GM12878 (cell line): ENCODE data around the gene ZNF765. TPM values are rescaled to one million over a fixed set of nuclear protein-coding genes. Genes with fewer than 3 reads are reported as not detected.
"Not testable (repeated sequence)": the region's sequence is repeated elsewhere in the genome, so short reads cannot be mapped to it uniquely, and the experiment has no call there.

Experiments used
- ATAC-seq: fragments of 200-7000 bp; cut with Tn5 transposase; 3 replicates; pipeline ENCODE4 v1.9.1; 2020; ENCODE audit warnings: mild to moderate bottlenecking, moderate library complexity
- BruUV-seq: library from RNA; stranded (reverse); fragments of 400-500 nt; replicated peaks from 2 replicates; lab custom pipeline; 2021; lab: Mats Ljungman, UMichigan
- CTCF ChIA-PET: fragments of 300-600 bp; sonication (Branson Sonifier 250); formaldehyde crosslinking; extraction: SDS; loops from one replicate; lab custom pipeline; 2021; ENCODE audit warnings: inconsistent platforms; lab: Yijun Ruan, JAX
- POLR2A ChIA-PET: fragments of 350-600 bp; formaldehyde crosslinking; extraction: SDS; loops from one replicate; lab custom pipeline; 2021; ENCODE audit warnings: inconsistent platforms; lab: Charles Lee
- RAD21 ChIA-PET: fragments of 300-600 bp; sonication (Branson Sonifier 250); formaldehyde crosslinking; loops from one replicate; lab custom pipeline; 2023; ENCODE audit warnings: antibody characterized with exemption; ENCODE audit not compliant: unreplicated experiment; lab: Charles Lee
- SMC1A ChIA-PET: fragments of 300-600 bp; sonication (Branson Sonifier 250); formaldehyde crosslinking; loops from one replicate; lab custom pipeline; 2023; ENCODE audit not compliant: unreplicated experiment, uncharacterized antibody; lab: Charles Lee
- DNase-seq: peaks from one replicate; pipeline ENCODE4 v3.0.0-alpha.2; 2011; ENCODE audit warnings: low read depth, low spot score
- FAIRE-seq: peaks from 3 replicates; lab custom pipeline; 2011; peaks lifted over from hg19 to GRCh38; lab: Jason Lieb, UNC
- H2AFZ ChIP-seq: 2 replicates; pipeline ENCODE4 v1.6.0; 2011; ENCODE audit warnings: low read depth, low read length, control low read depth; ENCODE audit not compliant: control insufficient read depth
- H3K27ac ChIP-seq: 2 replicates; pipeline ENCODE4 v1.5.1; 2011; ENCODE audit warnings: control low read depth; ENCODE audit not compliant: control insufficient read depth, insufficient read depth
- H3K27me3 ChIP-seq, 2 experiments: replicated peaks in 1 of 2; 2 replicates each; pipeline versions ENCODE4 v1.6.0 to v1.6.1; 2011; ENCODE audit warnings: low read length in 1 of 2; ENCODE audit not compliant: control insufficient read depth in 2 of 2, insufficient read depth in 2 of 2
- H3K36me3 ChIP-seq, 2 experiments: 2 replicates each; pipeline ENCODE4 v1.5.1; 2011; ENCODE audit warnings: low read length in 1 of 2; ENCODE audit not compliant: control insufficient read depth in 2 of 2, insufficient read depth in 2 of 2
- H3K4me1 ChIP-seq: 2 replicates; pipeline ENCODE4 v1.6.1; 2011; ENCODE audit warnings: mild to moderate bottlenecking, low read length, moderate library complexity, mixed read lengths; ENCODE audit not compliant: control insufficient read depth, insufficient read depth
- H3K4me2 ChIP-seq: 2 replicates; pipeline ENCODE4 v1.6.0; 2011; ENCODE audit warnings: control low read depth; ENCODE audit not compliant: control insufficient read depth, insufficient read depth
- H3K4me3 ChIP-seq: fragments of 200-600 bp; sonication (generic); 2 replicates; pipeline ENCODE4 v1.5.1; 2016
- H3K79me2 ChIP-seq: 2 replicates; pipeline ENCODE4 v1.6.0; 2011; ENCODE audit warnings: low read length; ENCODE audit not compliant: control insufficient read depth, insufficient read depth
- H3K9ac ChIP-seq: 2 replicates; pipeline ENCODE4 v1.8.0; 2011; ENCODE audit warnings: low read length, control low read depth, mixed read lengths; ENCODE audit not compliant: control insufficient read depth, insufficient read depth
- H3K9me3 ChIP-seq: replicated peaks from 3 replicates; pipeline ENCODE4 v1.5.1; 2011; ENCODE audit warnings: mild to moderate bottlenecking, low read length; ENCODE audit not compliant: control insufficient read depth, insufficient read depth
- H4K20me1 ChIP-seq: 2 replicates; pipeline ENCODE4 v1.6.0; 2011; ENCODE audit not compliant: control insufficient read depth, insufficient read depth
- ATF7 ChIP-seq: fragments of 450-650 bp; IDR thresholded peaks from 2 replicates; pipeline ENCODE4 v1.6.1; 2016; ENCODE audit warnings: low read depth, mild to moderate bottlenecking
- HDAC6 ChIP-seq: fragments of 200-600 bp; sonication (generic); IDR thresholded peaks from one replicate; pipeline ENCODE4 v1.8.0; 2017; ENCODE audit warnings: antibody characterized with exemption; ENCODE audit not compliant: unreplicated experiment
- KLF5 ChIP-seq: fragments of 450-650 bp; IDR thresholded peaks from 2 replicates; pipeline ENCODE4 v1.6.1; 2014; ENCODE audit warnings: mild to moderate bottlenecking; ENCODE audit not compliant: partially characterized antibody
- PML ChIP-seq: IDR thresholded peaks from 2 replicates; pipeline ENCODE4 v1.6.1; 2012; ENCODE audit warnings: low read length, inconsistent platforms
- RFX5 ChIP-seq: IDR thresholded peaks from 2 replicates; pipeline ENCODE4 v1.6.1; 2011; ENCODE audit warnings: low read depth, low read length, improper control_type of control experiment
- RUNX3 ChIP-seq: IDR thresholded peaks from 2 replicates; pipeline ENCODE4 v1.6.1; 2012; ENCODE audit warnings: low read length, inconsistent platforms
- SMC3 ChIP-seq: IDR thresholded peaks from 2 replicates; pipeline ENCODE4 v1.6.1; 2011; ENCODE audit warnings: low read length, improper control_type of control experiment, borderline replicate concordance
- SP1 ChIP-seq: IDR thresholded peaks from one replicate; pipeline ENCODE4 v1.6.1; 2011; ENCODE audit warnings: low read depth, low read length
- STAT1 ChIP-seq: fragments of 450-650 bp; conservative IDR thresholded peaks from 2 replicates; pipeline ENCODE4 v1.6.1; 2014; ENCODE audit warnings: antibody characterized with exemption, mild to moderate bottlenecking
- WGBS: methylation state at CpG from one replicate; pipeline ENCODE4 v1.1.6; 2016; ENCODE audit warnings: low lambda C conversion rate; ENCODE audit not compliant: insufficient replicate concordance, insufficient coverage; ENCODE audit errors: missing lambda C conversion rate; 5-methylcytosine and 5-hydroxymethylcytosine counted together
- in situ Hi-C: fragments of 300-500 bp; cut with MboI; formaldehyde crosslinking; loops from 9 replicates; pipeline ENCODE4 v1.14.3; 2018; ENCODE audit warnings: mixed read lengths
- intact Hi-C: fragments of 100-400 bp; cut with micrococcal nuclease; formaldehyde crosslinking; loops from one replicate; pipeline ENCODE4 v1.14.2; 2022; ENCODE audit not compliant: unreplicated experiment
- polyA plus RNA-seq, 11 experiments: library from polyadenylated mRNA; depleted of rRNA in 4 of 11; unstranded in 6 of 11; stranded (reverse) in 5 of 11; fragments of >200 nt; fragmentation: Nextera tagmentation in 4 of 11; fragmentation: Illumina TruSeq in 1 of 11; extraction: Ambion mirVana in 4 of 11; extraction: Trizol in 1 of 11; gene quantifications; 1 replicate in 1 of 11; 2 replicates in 10 of 11; pipeline versions ENCODE4 v1.2.1 to v1.2.3, GENCODE V29; 2011 to 2016; ENCODE audit warnings: inconsistent platforms in 2 of 11, missing spikeins in 2 of 11, low read depth in 1 of 11
- total RNA-seq, 4 experiments: library from RNA; depleted of rRNA in 3 of 4; stranded (reverse); fragments of >200 nt in 3 of 4; fragmentation: Illumina TruSeq in 1 of 4; extraction: Trizol in 1 of 4; gene quantifications; 2 replicates each; pipeline versions ENCODE4 v1.2.1 to v1.2.3, GENCODE V29; 2013 to 2021
- TF ChIP-seq, protein P1 (sequence below): fragments of 450-650 bp; IDR thresholded peaks from 2 replicates; pipeline ENCODE4 v1.6.1; 2014; ENCODE audit warnings: mild to moderate bottlenecking
- TF ChIP-seq, protein P2 (sequence below): fragments of 450-650 bp; formaldehyde crosslinking; IDR thresholded peaks from 2 replicates; pipeline ENCODE4 v1.4.0; 2020; ENCODE audit warnings: mild to moderate bottlenecking, moderate library complexity

The ZNF765 gene
- total and polyA plus RNA-seq, 10 of the 15 experiments (the other 5 are each of a cell fraction or from before 2014, with no cell fraction given), result 2.9 to 12.7 (median 7.0) TPM

DNA sequence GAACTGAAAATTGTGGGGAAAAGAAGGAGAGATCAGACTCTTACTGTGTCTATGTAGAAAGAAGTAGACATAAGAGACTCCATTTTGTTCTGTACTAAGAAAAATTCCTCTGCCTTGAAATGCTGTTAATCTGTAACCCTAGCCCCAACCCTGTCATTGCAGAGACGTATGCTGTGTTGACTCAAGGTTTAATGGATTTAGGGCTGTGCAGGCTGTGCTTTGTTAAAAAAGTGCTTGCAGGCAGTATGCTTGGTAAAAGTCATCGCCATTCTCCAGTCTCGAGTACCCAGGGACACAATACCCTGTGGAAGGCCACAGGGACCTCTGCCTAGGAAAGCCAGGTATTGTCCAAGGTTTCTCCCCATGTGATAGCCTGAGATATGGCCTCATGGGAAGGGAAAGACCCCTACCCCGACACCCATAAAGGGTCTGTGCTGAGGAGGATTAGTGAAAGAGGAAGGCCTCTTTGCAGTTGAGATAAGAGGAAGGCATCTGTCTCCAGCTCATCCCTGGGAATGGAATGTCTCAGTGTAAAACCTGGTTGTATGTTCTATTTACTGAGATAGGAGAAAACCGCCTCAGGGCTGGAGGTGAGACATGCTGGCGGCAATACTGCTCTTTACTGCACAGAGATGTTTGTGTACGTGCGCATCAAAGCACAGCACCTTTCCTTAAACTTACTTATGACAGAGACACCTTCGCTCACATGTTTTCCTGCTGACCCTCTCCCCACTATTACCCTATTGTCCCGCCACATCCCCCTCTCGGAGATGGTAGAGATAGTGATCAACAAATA lies 25.8 kb downstream of the ZNF765 start:
- intact Hi-C loops (loop anchor here (10.0 kb wide), 1 partner anchor 604 kb away; no protein-coding TSS in a partner anchor), in situ Hi-C loops (loop anchor here (10.0 kb wide), 1 partner anchor 604 kb away; no protein-coding TSS in a partner anchor)
- SMC1A ChIA-PET, CTCF ChIA-PET, RAD21 ChIA-PET, ATAC-seq, BruUV-seq, POLR2A ChIA-PET, H3K4me1 ChIP-seq, H3K4me2 ChIP-seq, H3K36me3 ChIP-seq, H3K9ac ChIP-seq, H3K27me3 ChIP-seq, DNase-seq, FAIRE-seq, H3K27ac ChIP-seq, H2AFZ ChIP-seq, H3K4me3 ChIP-seq, H4K20me1 ChIP-seq, H3K79me2 ChIP-seq, H3K9me3 ChIP-seq: not testable (repeated sequence)
- 64% methylated on average over 11 of the region's 11 CpGs for WGBS

DNA sequence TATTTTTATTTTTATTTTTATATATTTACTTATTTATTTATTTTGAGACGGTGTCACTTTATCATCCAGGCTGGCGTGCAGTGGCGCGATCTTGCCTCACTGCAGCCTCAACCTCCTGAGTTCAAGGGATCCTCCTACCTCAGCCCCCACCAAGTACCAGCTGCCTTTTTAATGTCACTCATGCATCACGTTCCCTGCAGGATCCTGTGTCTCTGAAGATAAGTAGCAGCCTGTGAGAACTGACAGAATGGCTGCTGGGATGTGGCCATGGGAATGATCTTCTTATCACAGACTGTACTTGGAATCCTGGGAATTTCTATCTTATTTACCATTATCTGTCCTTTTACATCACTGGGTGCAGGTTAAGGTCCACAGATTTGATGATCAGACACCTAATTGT lies 27.6 kb downstream of the ZNF765 start:
- POLR2A ChIA-PET, result no interaction called here
- DNase-seq (no peak), FAIRE-seq (no peak), ATAC-seq (no peak)
- 79% methylated on average over 5 of the region's 5 CpGs for WGBS
- no peak overlapping the region for H2AFZ ChIP-seq
- no peaks in the 10 kb centered on the region for H3K79me2 ChIP-seq
- H3K4me2 ChIP-seq, result no peak overlapping the region
- H3K4me3 ChIP-seq, result no peak overlapping the region
- in situ Hi-C loops (loop anchor here (10.0 kb wide), 1 partner anchor 602 kb away; no protein-coding TSS in a partner anchor), intact Hi-C loops (loop anchor here (10.0 kb wide), 1 partner anchor 602 kb away; no protein-coding TSS in a partner anchor)
- RAD21 ChIA-PET, result no interaction called here
- H4K20me1 ChIP-seq, result no peaks in the 10 kb centered on the region
- CTCF ChIA-PET, result interaction anchor here (0.8 kb wide), 1 partner anchor 83 kb away, joined by 3 read pairs; no protein-coding TSS in a partner anchor
- SMC1A ChIA-PET, result no interaction called here
- BruUV-seq, result no TSS peak
- no peak overlapping the region for H3K27ac ChIP-seq
- no peaks in the 10 kb centered on the region for H3K36me3 ChIP-seq
- H3K4me1 ChIP-seq, result no peaks in the 10 kb centered on the region
- H3K9ac ChIP-seq, result no peak overlapping the region
- H3K27me3 ChIP-seq, result no peaks in the 10 kb centered on the region
- no peaks in the 10 kb centered on the region for H3K9me3 ChIP-seq
- TF ChIP-seq, protein P1, sequence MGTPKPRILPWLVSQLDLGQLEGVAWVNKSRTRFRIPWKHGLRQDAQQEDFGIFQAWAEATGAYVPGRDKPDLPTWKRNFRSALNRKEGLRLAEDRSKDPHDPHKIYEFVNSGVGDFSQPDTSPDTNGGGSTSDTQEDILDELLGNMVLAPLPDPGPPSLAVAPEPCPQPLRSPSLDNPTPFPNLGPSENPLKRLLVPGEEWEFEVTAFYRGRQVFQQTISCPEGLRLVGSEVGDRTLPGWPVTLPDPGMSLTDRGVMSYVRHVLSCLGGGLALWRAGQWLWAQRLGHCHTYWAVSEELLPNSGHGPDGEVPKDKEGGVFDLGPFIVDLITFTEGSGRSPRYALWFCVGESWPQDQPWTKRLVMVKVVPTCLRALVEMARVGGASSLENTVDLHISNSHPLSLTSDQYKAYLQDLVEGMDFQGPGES, result no peak
- no peak for TF ChIP-seq SP1
- no peak for TF ChIP-seq PML
- TF ChIP-seq RUNX3, result no peak
- TF ChIP-seq RFX5, result no peak
- no peak for TF ChIP-seq STAT1
- TF ChIP-seq ATF7, result no peak
- TF ChIP-seq SMC3, result no peak
- TF ChIP-seq KLF5, result no peak
- TF ChIP-seq, protein P2, sequence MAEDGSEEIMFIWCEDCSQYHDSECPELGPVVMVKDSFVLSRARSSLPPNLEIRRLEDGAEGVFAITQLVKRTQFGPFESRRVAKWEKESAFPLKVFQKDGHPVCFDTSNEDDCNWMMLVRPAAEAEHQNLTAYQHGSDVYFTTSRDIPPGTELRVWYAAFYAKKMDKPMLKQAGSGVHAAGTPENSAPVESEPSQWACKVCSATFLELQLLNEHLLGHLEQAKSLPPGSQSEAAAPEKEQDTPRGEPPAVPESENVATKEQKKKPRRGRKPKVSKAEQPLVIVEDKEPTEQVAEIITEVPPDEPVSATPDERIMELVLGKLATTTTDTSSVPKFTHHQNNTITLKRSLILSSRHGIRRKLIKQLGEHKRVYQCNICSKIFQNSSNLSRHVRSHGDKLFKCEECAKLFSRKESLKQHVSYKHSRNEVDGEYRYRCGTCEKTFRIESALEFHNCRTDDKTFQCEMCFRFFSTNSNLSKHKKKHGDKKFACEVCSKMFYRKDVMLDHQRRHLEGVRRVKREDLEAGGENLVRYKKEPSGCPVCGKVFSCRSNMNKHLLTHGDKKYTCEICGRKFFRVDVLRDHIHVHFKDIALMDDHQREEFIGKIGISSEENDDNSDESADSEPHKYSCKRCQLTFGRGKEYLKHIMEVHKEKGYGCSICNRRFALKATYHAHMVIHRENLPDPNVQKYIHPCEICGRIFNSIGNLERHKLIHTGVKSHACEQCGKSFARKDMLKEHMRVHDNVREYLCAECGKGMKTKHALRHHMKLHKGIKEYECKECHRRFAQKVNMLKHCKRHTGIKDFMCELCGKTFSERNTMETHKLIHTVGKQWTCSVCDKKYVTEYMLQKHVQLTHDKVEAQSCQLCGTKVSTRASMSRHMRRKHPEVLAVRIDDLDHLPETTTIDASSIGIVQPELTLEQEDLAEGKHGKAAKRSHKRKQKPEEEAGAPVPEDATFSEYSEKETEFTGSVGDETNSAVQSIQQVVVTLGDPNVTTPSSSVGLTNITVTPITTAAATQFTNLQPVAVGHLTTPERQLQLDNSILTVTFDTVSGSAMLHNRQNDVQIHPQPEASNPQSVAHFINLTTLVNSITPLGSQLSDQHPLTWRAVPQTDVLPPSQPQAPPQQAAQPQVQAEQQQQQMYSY (CRISPR knock-in tag), result no peak
- TF ChIP-seq HDAC6, result no peak
